Mammary epithelial cell (primary cell): ENCODE data around the gene PPP1R15B.

Experiments
- CTCF ChIP-seq, 2 donors: IDR thresholded peaks in 1 of 2; conservative IDR thresholded peaks in 1 of 2; 2 replicates each; pipeline ENCODE4 v1.5.1; 2011 to 2012; ENCODE audit warnings: inconsistent platforms in 2 of 2, low read length in 2 of 2, mild to moderate bottlenecking in 2 of 2, control low read depth in 1 of 2, low read depth in 1 of 2; ENCODE audit not compliant: insufficient read depth in 1 of 2; ENCODE audit errors: extremely low read depth in 1 of 2
- EZH2 ChIP-seq: IDR thresholded peaks from 2 replicates; pipeline ENCODE4 v1.6.1; 2012; ENCODE audit warnings: low read length, inconsistent platforms, borderline replicate concordance

GRCh38 chr1:204384636-204385352, 26.8 kb downstream of the PPP1R15B start:
- TF ChIP-seq EZH2 (no peak), CTCF (conservative IDR thresholded peaks at IDR 0.05 in 1 of 2, IDR thresholded peaks at IDR 0.05 in 1 of 2; ENCODE audit: extremely low read depth in 1 of 2, insufficient read depth in 1 of 2, low read depth in 1 of 2, low read length in 2 of 2) (no peak)
